ENCODE data around the gene ORC4.

ORC4 gene

DNA sequence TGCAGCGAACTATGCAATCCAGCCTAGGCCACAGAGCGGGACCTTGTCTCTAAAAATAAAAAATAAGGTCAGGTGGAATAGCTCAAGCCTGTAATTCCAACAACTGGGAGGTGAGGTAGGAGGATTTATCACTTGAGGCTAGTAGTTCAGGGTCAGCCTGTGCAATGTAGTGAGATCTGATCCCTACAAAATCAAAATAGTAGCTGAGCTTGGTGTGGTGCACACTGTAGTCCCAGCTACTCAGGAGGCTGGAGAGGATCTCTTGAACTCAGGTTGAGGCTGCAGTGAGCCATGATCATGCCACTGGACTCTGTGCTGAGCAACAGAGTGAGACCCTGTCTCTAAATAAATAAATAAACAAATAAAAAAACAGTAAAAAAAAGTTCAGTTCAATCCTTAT lies 6.0 kb upstream of the ORC4 start:
- Histone ChIP-seq H3K9ac (ENCODE audit: low read length) (no peak overlapping the region), H3K36me3 (ENCODE audit: control insufficient read depth in 1 of 2, insufficient read depth in 2 of 2, low read depth in 1 of 2, low read length in 2 of 2) (peaks cover 0 to 7% of the 10 kb centered on the region in 2 experiments), H2AK5ac (ENCODE audit: low read length, severe bottlenecking) (no peak overlapping the region), H2BK120ac (ENCODE audit: low read depth, low read length) (no peak overlapping the region), H3K27ac (ENCODE audit: low read length, poor library complexity, severe bottlenecking) (no peak overlapping the region), H3K18ac (ENCODE audit: low read depth in 1 of 2, low read length in 2 of 2) (no peak overlapping the region), H2BK5ac (ENCODE audit: low read depth, low read length, poor library complexity, severe bottlenecking) (no peak overlapping the region), H3K4me1 (ENCODE audit: control insufficient read depth, insufficient read depth, low read depth, low read length) (peaks cover 1% of the 10 kb centered on the region), H3K9me3 (ENCODE audit: control insufficient read depth, low read length) (no peaks in the 10 kb centered on the region), H3K4me3 (ENCODE audit: insufficient read depth in 1 of 2, low read depth in 1 of 2, low read length in 2 of 2) (no peak overlapping the region), H3K23ac (ENCODE audit: low read length in 2 of 2) (no peak overlapping the region), H3K79me1 (replicated peaks; ENCODE audit: low read length, poor library complexity, severe bottlenecking) (peaks cover 3% of the 10 kb centered on the region), H2BK12ac (ENCODE audit: low read length in 2 of 2) (no peak overlapping the region), H4K8ac (ENCODE audit: low read length) (no peak overlapping the region), H3K4ac (ENCODE audit: low read depth in 1 of 2, low read length in 2 of 2) (no peak overlapping the region), H2AFZ (ENCODE audit: low read depth, low read length) (no peak overlapping the region), H2BK15ac (ENCODE audit: low read depth, poor library complexity, severe bottlenecking) (no peak overlapping the region), H3K14ac (ENCODE audit: low read length in 2 of 2) (no peak overlapping the region), H3K27me3 (ENCODE audit: control insufficient read depth in 1 of 2, insufficient read depth in 1 of 2, low read length in 2 of 2) (no peaks in the 10 kb centered on the region), H4K91ac (ENCODE audit: low read length) (no peak overlapping the region), H3K4me2 (ENCODE audit: low read length, poor library complexity, severe bottlenecking) (no peak overlapping the region)
- no peak for DNase-seq
- 100% methylated on average over 2 of the region's 2 CpGs for WGBS

DNA sequence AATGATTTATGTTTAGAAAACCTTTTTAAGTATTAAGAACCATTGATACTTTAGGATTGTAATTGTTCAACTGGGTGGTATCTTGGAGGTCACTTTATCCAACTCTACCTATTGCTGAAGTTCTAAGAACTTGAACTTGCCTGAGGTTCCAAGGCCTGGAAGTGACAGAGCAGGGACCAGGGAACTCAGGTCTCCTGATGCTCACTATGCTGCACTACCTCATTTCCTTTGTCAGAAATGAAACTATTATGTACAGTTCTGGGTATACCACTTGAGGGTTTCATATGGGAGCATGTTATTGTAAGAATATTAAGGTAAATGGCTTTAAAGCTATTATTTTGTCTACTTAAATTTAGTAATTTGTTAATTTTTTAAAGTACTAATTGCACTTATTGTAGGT lies 3.3 kb upstream of the ORC4 start:
- no peak overlapping the region for H3K4me2 ChIP-seq (ENCODE audit: low read length, poor library complexity, severe bottlenecking)
- H3K23ac ChIP-seq (ENCODE audit: low read length in 2 of 2), result no peak overlapping the region
- H3K9me3 ChIP-seq (ENCODE audit: control insufficient read depth, low read length), result no peaks in the 10 kb centered on the region
- H3K27ac ChIP-seq (ENCODE audit: low read length, poor library complexity, severe bottlenecking), result no peak overlapping the region
- H3K79me1 ChIP-seq (replicated peaks; ENCODE audit: low read length, poor library complexity, severe bottlenecking), result peaks cover 3% of the 10 kb centered on the region
- no peak overlapping the region for H2AK5ac ChIP-seq (ENCODE audit: low read length, severe bottlenecking)
- H4K91ac ChIP-seq (ENCODE audit: low read length), result no peak overlapping the region
- H3K36me3 ChIP-seq (ENCODE audit: control insufficient read depth in 1 of 2, insufficient read depth in 2 of 2, low read depth in 1 of 2, low read length in 2 of 2), result peaks cover 0 to 7% of the 10 kb centered on the region in 2 experiments
- no peak overlapping the region for H4K8ac ChIP-seq (ENCODE audit: low read length)
- H2AFZ ChIP-seq (ENCODE audit: low read depth, low read length), result no peak overlapping the region
- no peak overlapping the region for H2BK15ac ChIP-seq (ENCODE audit: low read depth, poor library complexity, severe bottlenecking)
- no peak for DNase-seq
- no peak overlapping the region for H2BK12ac ChIP-seq (ENCODE audit: low read length in 2 of 2)
- H2BK5ac ChIP-seq (ENCODE audit: low read depth, low read length, poor library complexity, severe bottlenecking), result no peak overlapping the region
- no peak overlapping the region for H3K14ac ChIP-seq (ENCODE audit: low read length in 2 of 2)
- no peak overlapping the region for H3K4ac ChIP-seq (ENCODE audit: low read depth in 1 of 2, low read length in 2 of 2)
- peak overlapping the region; percentile 97 for H3K9ac ChIP-seq (ENCODE audit: low read length)
- H2BK120ac ChIP-seq (ENCODE audit: low read depth, low read length), result no peak overlapping the region
- peak overlapping the region in 1 of 2 experiments; percentile 97 for H3K4me3 ChIP-seq (ENCODE audit: insufficient read depth in 1 of 2, low read depth in 1 of 2, low read length in 2 of 2)
- H3K4me1 ChIP-seq (ENCODE audit: control insufficient read depth, insufficient read depth, low read depth, low read length), result peaks cover 5% of the 10 kb centered on the region
- no peak overlapping the region for H3K18ac ChIP-seq (ENCODE audit: low read depth in 1 of 2, low read length in 2 of 2)
- H3K27me3 ChIP-seq (ENCODE audit: control insufficient read depth in 1 of 2, insufficient read depth in 1 of 2, low read length in 2 of 2), result no peaks in the 10 kb centered on the region

- H2BK120ac ChIP-seq (ENCODE audit: low read depth, low read length), result no peak overlapping the region
- peaks cover 3% of the 10 kb centered on the region for H3K79me1 ChIP-seq (replicated peaks; ENCODE audit: low read length, poor library complexity, severe bottlenecking)
- no peak for DNase-seq
- peak overlapping the region; percentile 97 for H3K9ac ChIP-seq (ENCODE audit: low read length)
- no peaks in the 10 kb centered on the region for H3K27me3 ChIP-seq (ENCODE audit: control insufficient read depth in 1 of 2, insufficient read depth in 1 of 2, low read length in 2 of 2)
- H3K4me3 ChIP-seq (ENCODE audit: insufficient read depth in 1 of 2, low read depth in 1 of 2, low read length in 2 of 2), result peak overlapping the region in 1 of 2 experiments; percentile 97
- H2BK5ac ChIP-seq (ENCODE audit: low read depth, low read length, poor library complexity, severe bottlenecking), result no peak overlapping the region
- H3K4me2 ChIP-seq (ENCODE audit: low read length, poor library complexity, severe bottlenecking), result peak overlapping the region; percentile 31
- H4K8ac ChIP-seq (ENCODE audit: low read length), result no peak overlapping the region
- no peak overlapping the region for H3K18ac ChIP-seq (ENCODE audit: low read depth in 1 of 2, low read length in 2 of 2)
- H3K36me3 ChIP-seq (ENCODE audit: control insufficient read depth in 1 of 2, insufficient read depth in 2 of 2, low read depth in 1 of 2, low read length in 2 of 2), result peaks cover 0 to 7% of the 10 kb centered on the region in 2 experiments
- H2BK12ac ChIP-seq (ENCODE audit: low read length in 2 of 2), result no peak overlapping the region
- H3K27ac ChIP-seq (ENCODE audit: low read length, poor library complexity, severe bottlenecking), result no peak overlapping the region
- no peak overlapping the region for H2AFZ ChIP-seq (ENCODE audit: low read depth, low read length)
- no peaks in the 10 kb centered on the region for H3K9me3 ChIP-seq (ENCODE audit: control insufficient read depth, low read length)
- peaks cover 5% of the 10 kb centered on the region for H3K4me1 ChIP-seq (ENCODE audit: control insufficient read depth, insufficient read depth, low read depth, low read length)
- H3K23ac ChIP-seq (ENCODE audit: low read length in 2 of 2), result no peak overlapping the region
- 60% methylated on average over 2 of the region's 2 CpGs for WGBS
- H2AK5ac ChIP-seq (ENCODE audit: low read length, severe bottlenecking), result no peak overlapping the region
- no peak overlapping the region for H2BK15ac ChIP-seq (ENCODE audit: low read depth, poor library complexity, severe bottlenecking)
- no peak overlapping the region for H3K14ac ChIP-seq (ENCODE audit: low read length in 2 of 2)
- no peak overlapping the region for H4K91ac ChIP-seq (ENCODE audit: low read length)
- no peak overlapping the region for H3K4ac ChIP-seq (ENCODE audit: low read depth in 1 of 2, low read length in 2 of 2)
These were observed 2.3 kb upstream of the ORC4 start for GRCh38 chr2:148022882-148023281.

GRCh38 chr2:148022351-148022750 lies 1.8 kb upstream of the ORC4 start:
- Histone ChIP-seq H4K8ac (ENCODE audit: low read length) (no peak overlapping the region), H2BK15ac (ENCODE audit: low read depth, poor library complexity, severe bottlenecking) (no peak overlapping the region), H3K9ac (ENCODE audit: low read length) (peak overlapping the region; percentile 97), H3K79me1 (replicated peaks; ENCODE audit: low read length, poor library complexity, severe bottlenecking) (peaks cover 3% of the 10 kb centered on the region), H3K4me2 (ENCODE audit: low read length, poor library complexity, severe bottlenecking) (no peak overlapping the region), H4K91ac (ENCODE audit: low read length) (no peak overlapping the region), H3K18ac (ENCODE audit: low read depth in 1 of 2, low read length in 2 of 2) (no peak overlapping the region), H2AFZ (ENCODE audit: low read depth, low read length) (no peak overlapping the region), H3K4me1 (ENCODE audit: control insufficient read depth, insufficient read depth, low read depth, low read length) (peaks cover 5% of the 10 kb centered on the region), H3K4me3 (ENCODE audit: insufficient read depth in 1 of 2, low read depth in 1 of 2, low read length in 2 of 2) (peak overlapping the region in 1 of 2 experiments; percentile 97), H2BK5ac (ENCODE audit: low read depth, low read length, poor library complexity, severe bottlenecking) (no peak overlapping the region), H2BK12ac (ENCODE audit: low read length in 2 of 2) (no peak overlapping the region), H3K9me3 (ENCODE audit: control insufficient read depth, low read length) (no peaks in the 10 kb centered on the region), H3K36me3 (ENCODE audit: control insufficient read depth in 1 of 2, insufficient read depth in 2 of 2, low read depth in 1 of 2, low read length in 2 of 2) (peaks cover 0 to 7% of the 10 kb centered on the region in 2 experiments), H3K27me3 (ENCODE audit: control insufficient read depth in 1 of 2, insufficient read depth in 1 of 2, low read length in 2 of 2) (no peaks in the 10 kb centered on the region), H3K27ac (ENCODE audit: low read length, poor library complexity, severe bottlenecking) (no peak overlapping the region), H2AK5ac (ENCODE audit: low read length, severe bottlenecking) (no peak overlapping the region), H3K4ac (ENCODE audit: low read depth in 1 of 2, low read length in 2 of 2) (no peak overlapping the region), H3K14ac (ENCODE audit: low read length in 2 of 2) (no peak overlapping the region), H2BK120ac (ENCODE audit: low read depth, low read length) (no peak overlapping the region), H3K23ac (ENCODE audit: low read length in 2 of 2) (no peak overlapping the region)
- no peak for DNase-seq
- no CpG with 5 or more reads among the region's 1 CpG for WGBS
